SU-DHL-6 (cell line): Measurements from ENCODE around the gene TTC13.

Experiments
- CTCF ChIP-seq: fragments of 200-600 bp; sonication (generic); IDR thresholded peaks from one replicate; pipeline ENCODE4 v1.5.1; 2017; ENCODE audit warnings: antibody characterized with exemption, mild to moderate bottlenecking, low read length, moderate library complexity; ENCODE audit not compliant: insufficient read depth, poor library complexity, severe bottlenecking
- EZH2phosphoT487 ChIP-seq: fragments of 200-600 bp; sonication (generic), shearing (Covaris generic); conservative IDR thresholded peaks from 2 replicates; pipeline ENCODE4 v1.6.1; 2018; ENCODE audit warnings: mild to moderate bottlenecking, antibody characterized with exemption, low read length, moderate library complexity, mixed read lengths

GRCh38 chr1:230875370-230875769 lies 103.3 kb downstream of the TTC13 start:
- TF ChIP-seq CTCF = no peak
- no peak for TF ChIP-seq EZH2phosphoT487
